ENCODE results near the gene ATF7IP2. TPM values are rescaled to one million over a fixed set of nuclear protein-coding genes. Genes with fewer than 3 reads are reported as not detected.

Gene ATF7IP2, protein sequence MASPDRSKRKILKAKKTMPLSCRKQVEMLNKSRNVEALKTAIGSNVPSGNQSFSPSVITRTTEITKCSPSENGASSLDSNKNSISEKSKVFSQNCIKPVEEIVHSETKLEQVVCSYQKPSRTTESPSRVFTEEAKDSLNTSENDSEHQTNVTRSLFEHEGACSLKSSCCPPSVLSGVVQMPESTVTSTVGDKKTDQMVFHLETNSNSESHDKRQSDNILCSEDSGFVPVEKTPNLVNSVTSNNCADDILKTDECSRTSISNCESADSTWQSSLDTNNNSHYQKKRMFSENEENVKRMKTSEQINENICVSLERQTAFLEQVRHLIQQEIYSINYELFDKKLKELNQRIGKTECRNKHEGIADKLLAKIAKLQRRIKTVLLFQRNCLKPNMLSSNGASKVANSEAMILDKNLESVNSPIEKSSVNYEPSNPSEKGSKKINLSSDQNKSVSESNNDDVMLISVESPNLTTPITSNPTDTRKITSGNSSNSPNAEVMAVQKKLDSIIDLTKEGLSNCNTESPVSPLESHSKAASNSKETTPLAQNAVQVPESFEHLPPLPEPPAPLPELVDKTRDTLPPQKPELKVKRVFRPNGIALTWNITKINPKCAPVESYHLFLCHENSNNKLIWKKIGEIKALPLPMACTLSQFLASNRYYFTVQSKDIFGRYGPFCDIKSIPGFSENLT
- total RNA-seq (2011; cell fraction: chromatin; rRNA removed; ENCODE audit: low replicate concordance): 246 and 608 TPM in 2 replicates
- total RNA-seq (2011; cell fraction: nucleolus; rRNA removed): 106 and 143 TPM in 2 replicates
- total RNA-seq (2011; cell fraction: nucleoplasm; rRNA removed): 321 and 392 TPM in 2 replicates
- total RNA-seq (2014; rRNA removed): 107 and 134 TPM in 2 replicates
- total RNA-seq (2014; rRNA removed; fragmentation: Illumina TruSeq; extraction: Trizol): 196 and 231 TPM in 2 replicates
- 156 and 162 TPM in 2 replicates for total RNA-seq (2015; rRNA removed; fragmentation: Illumina TruSeq; extraction: Trizol)
- 131 and 138 TPM in 2 replicates for total RNA-seq (2021)
- polyA plus RNA-seq (2011; rRNA removed): 152 and 185 TPM in 2 replicates
- 52.5 and 114 TPM in 2 replicates for polyA plus RNA-seq (2011; cell fraction: cytosol; rRNA removed)
- polyA plus RNA-seq (2011; cell fraction: nucleus; rRNA removed): 181 and 232 TPM in 2 replicates
- polyA plus RNA-seq (2012): 165 and 294 TPM in 2 replicates
- 214 and 273 TPM in 2 replicates for polyA plus RNA-seq (2014; fragmentation: Illumina TruSeq; extraction: Trizol)
- polyA plus RNA-seq (2014; fragmentation: Nextera tagmentation; extraction: Ambion mirVana): 100 to 1,000 TPM; 352 to 511 TPM
- 449 and 515 TPM in 2 replicates for polyA plus RNA-seq (2014; rRNA removed)
- polyA minus RNA-seq (2011; rRNA and poly(A)+ RNA removed): 177 and 221 TPM in 2 replicates
- polyA minus RNA-seq (2011; cell fraction: cytosol; rRNA and poly(A)+ RNA removed): 16.4 and 17.5 TPM in 2 replicates
- 56.8 and 112 TPM in 2 replicates for polyA minus RNA-seq (2011; cell fraction: nucleus; rRNA and poly(A)+ RNA removed)
- Bru-seq, nascent RNA: percentile 92 among the genes with signal in this experiment
- percentile 88 among the genes with signal in this experiment for BruChase-seq, experiment 1, labeled RNA remaining after a 2-hour chase
- BruChase-seq, experiment 2, labeled RNA remaining after a 6-hour chase: percentile 88 among the genes with signal in this experiment
- long read RNA-seq, experiment 1, transcript ATF7IP2-214 (3 exons, 576 nt): major isoform, 63 of 114 reads
- long read RNA-seq, experiment 1, transcript ATF7IP2-209 (1 exons, 1,681 nt): minor isoform, 22 of 114 reads
- long read RNA-seq, experiment 1, partial matches to known transcripts: 7 of 114 reads
- long read RNA-seq, experiment 1, other reads (novel, unspliced or antisense): 20 of 114 reads
- long read RNA-seq, experiment 2, transcript ATF7IP2-214 (3 exons, 576 nt): major isoform, 30 of 50 reads
- long read RNA-seq, experiment 2, partial matches to known transcripts: 8 of 50 reads
- long read RNA-seq, experiment 2, other reads (novel, unspliced or antisense): 9 of 50 reads
- long read RNA-seq, experiment 3, transcript ATF7IP2-214 (3 exons, 576 nt): major isoform, 46 of 59 reads
- long read RNA-seq, experiment 3, partial matches to known transcripts: 0 of 59 reads
- long read RNA-seq, experiment 3, other reads (novel, unspliced or antisense): 10 of 59 reads

GRCh38 chr16:10385725-10386516 is at the start of gene ATF7IP2:
Gene ATF7IP2 (plus strand): TSS chr16:10386061. CDS start chr16:10430621, 44,560 bp downstream.
- peak; percentile 78 for FAIRE-seq
- BruUV-seq (replicated peaks): no TSS peak
- H2AFZ ChIP-seq (ENCODE audit: low read depth, low read length): peak within 1 kb of the TSS; percentile 83
- TF ChIP-seq ZNF347 (CRISPR knock-in tag; IDR thresholded peaks at IDR 0.05; ENCODE audit: low read depth): no peak
- 0 out of 2 replicates have a peak, but pooled peaks have one; percentile 53 for TF ChIP-seq NR1H2 (CRISPR knock-in tag; IDR thresholded peaks at IDR 0.05)
- TF ChIP-seq SMARCC2 (IDR thresholded peaks at IDR 0.05; ENCODE audit: low read depth): no peak
- TF ChIP-seq KDM2B (CRISPR knock-in tag; IDR thresholded peaks at IDR 0.05): no peak
- no peak for TF ChIP-seq PTBP1 (IDR thresholded peaks at IDR 0.05; ENCODE audit: low read depth, low read length)
- TF ChIP-seq, protein P1, sequence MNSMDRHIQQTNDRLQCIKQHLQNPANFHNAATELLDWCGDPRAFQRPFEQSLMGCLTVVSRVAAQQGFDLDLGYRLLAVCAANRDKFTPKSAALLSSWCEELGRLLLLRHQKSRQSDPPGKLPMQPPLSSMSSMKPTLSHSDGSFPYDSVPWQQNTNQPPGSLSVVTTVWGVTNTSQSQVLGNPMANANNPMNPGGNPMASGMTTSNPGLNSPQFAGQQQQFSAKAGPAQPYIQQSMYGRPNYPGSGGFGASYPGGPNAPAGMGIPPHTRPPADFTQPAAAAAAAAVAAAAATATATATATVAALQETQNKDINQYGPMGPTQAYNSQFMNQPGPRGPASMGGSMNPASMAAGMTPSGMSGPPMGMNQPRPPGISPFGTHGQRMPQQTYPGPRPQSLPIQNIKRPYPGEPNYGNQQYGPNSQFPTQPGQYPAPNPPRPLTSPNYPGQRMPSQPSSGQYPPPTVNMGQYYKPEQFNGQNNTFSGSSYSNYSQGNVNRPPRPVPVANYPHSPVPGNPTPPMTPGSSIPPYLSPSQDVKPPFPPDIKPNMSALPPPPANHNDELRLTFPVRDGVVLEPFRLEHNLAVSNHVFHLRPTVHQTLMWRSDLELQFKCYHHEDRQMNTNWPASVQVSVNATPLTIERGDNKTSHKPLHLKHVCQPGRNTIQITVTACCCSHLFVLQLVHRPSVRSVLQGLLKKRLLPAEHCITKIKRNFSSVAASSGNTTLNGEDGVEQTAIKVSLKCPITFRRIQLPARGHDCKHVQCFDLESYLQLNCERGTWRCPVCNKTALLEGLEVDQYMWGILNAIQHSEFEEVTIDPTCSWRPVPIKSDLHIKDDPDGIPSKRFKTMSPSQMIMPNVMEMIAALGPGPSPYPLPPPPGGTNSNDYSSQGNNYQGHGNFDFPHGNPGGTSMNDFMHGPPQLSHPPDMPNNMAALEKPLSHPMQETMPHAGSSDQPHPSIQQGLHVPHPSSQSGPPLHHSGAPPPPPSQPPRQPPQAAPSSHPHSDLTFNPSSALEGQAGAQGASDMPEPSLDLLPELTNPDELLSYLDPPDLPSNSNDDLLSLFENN (IDR thresholded peaks at IDR 0.05; ENCODE audit: low read depth in 2 of 2, low read length in 2 of 2): peak in 1 of 2 experiments; percentile 68; a peak in 2 of 4 replicates
- TF ChIP-seq SMAD4 (CRISPR knock-in tag; conservative IDR thresholded peaks at IDR 0.05): peak; percentile 16; the same call in 1 of the 2 replicates
- no peak for TF ChIP-seq TFAM (CRISPR knock-in tag; conservative IDR thresholded peaks at IDR 0.05)
- no peak for TF ChIP-seq SMARCB1 (IDR thresholded peaks at IDR 0.05; ENCODE audit: insufficient read length, low read depth)

More at GRCh38 chr16:10385725-10386516, at the start of gene ATF7IP2:
- ChIA-PET POLR2A (interaction anchor here (0.6 to 1.5 kb wide), 11 partner anchors 11 to 775 kb away, joined by 3 to 16 read pairs (median 4); no protein-coding TSS in a partner anchor), CTCF (ENCODE audit: low intra/inter-chr PET ratio) (interaction anchor here (0.6 kb wide), 1 partner anchor 107 kb away, joined by 3 read pairs; no protein-coding TSS in a partner anchor)
- H3K4me1 ChIP-seq (replicated peaks in 1 of 2; ENCODE audit: control insufficient read depth in 2 of 2, insufficient read depth in 2 of 2, low read length in 2 of 2): peaks cover 18 to 31% of the 10 kb centered on the region in 2 experiments; a peak in 4 of 5 replicates
- intact Hi-C loops (cut with micrococcal nuclease) (loop anchor here (1.0 to 5.0 kb wide), 3 partner anchors 24 to 121 kb away; no protein-coding TSS in a partner anchor), in situ Hi-C loops (cut with MboI) (no loop called here)
- H3K36me3 ChIP-seq (ENCODE audit: control insufficient read depth, insufficient read depth, low read length): peaks cover 34% of the 10 kb centered on the region
- peak within 1 kb of the TSS; percentile 96 for H3K4me2 ChIP-seq (ENCODE audit: insufficient read depth, low read length)
- peaks cover 4% of the 10 kb centered on the region; the same call in 1 of the 2 replicates for H4K20me1 ChIP-seq (replicated peaks; ENCODE audit: control insufficient read depth, insufficient read depth, low read length)
- peaks cover 8% of the 10 kb centered on the region for H3K9me3 ChIP-seq (replicated peaks; ENCODE audit: control insufficient read depth, insufficient read depth, low read depth, low read length)
- WGBS (ENCODE audit: insufficient coverage, low coverage, missing lambda C conversion rate): 5% methylated on average over 55 of the region's 66 CpGs
- peak within 1 kb of the TSS; percentile 76 for H3K4me3 ChIP-seq
- DNase-seq (ENCODE audit: extremely low read depth in 1 of 4, low spot score in 3 of 4): peak; percentile 96 to 97 (median 96)
- no peaks in the 10 kb centered on the region for H3K9me1 ChIP-seq (ENCODE audit: control insufficient read depth, insufficient read depth, low read length)
- H3K27ac ChIP-seq (ENCODE audit: extremely low read depth, low read depth, low read length): peak within 1 kb of the TSS; percentile 92
- ATAC-seq: peak; percentile 91
- H3K79me2 ChIP-seq (ENCODE audit: control insufficient read depth, insufficient read depth, low read length): peaks cover 52% of the 10 kb centered on the region
- no peaks in the 10 kb centered on the region for H3K27me3 ChIP-seq (ENCODE audit: control insufficient read depth in 2 of 2, insufficient read depth in 2 of 2, low read length in 2 of 2)
- peak within 1 kb of the TSS; percentile 92 to 95 for H3K9ac ChIP-seq (ENCODE audit: insufficient read depth in 1 of 2, low read depth in 2 of 2, low read length in 2 of 2)
